ENCODE measurements around the gene NAA16.
"Not testable (repeated sequence)": the region's sequence is repeated elsewhere in the genome, so short reads cannot be mapped to it uniquely, and the experiment has no call there.

NAA16 gene

GRCh38 chr13:41356385-41356648 is 45.2 kb downstream of the NAA16 start:
- not testable (repeated sequence) for DNase-seq (ENCODE audit: low read depth)

DNA sequence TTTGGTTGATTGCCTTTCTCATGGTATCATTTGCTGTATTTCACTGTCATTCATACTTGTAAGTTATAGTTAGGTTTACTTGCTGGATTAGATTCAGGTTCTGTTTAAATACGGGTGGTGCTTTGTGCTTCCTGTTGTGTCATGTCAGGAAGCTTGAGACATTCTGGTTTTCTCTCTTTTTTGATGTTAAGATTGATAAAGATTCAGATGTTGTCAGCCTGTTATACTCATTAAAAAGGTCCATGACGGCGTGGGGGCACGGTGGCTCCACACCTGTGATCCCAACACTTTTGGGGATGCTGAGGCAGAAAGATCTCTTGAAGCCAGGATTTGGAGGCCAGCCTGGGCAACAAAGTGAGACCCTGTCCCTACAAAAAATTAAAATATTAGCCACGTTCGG is 45.7 kb downstream of the NAA16 start:
- DNase-seq (ENCODE audit: low read depth): no peak

DNA sequence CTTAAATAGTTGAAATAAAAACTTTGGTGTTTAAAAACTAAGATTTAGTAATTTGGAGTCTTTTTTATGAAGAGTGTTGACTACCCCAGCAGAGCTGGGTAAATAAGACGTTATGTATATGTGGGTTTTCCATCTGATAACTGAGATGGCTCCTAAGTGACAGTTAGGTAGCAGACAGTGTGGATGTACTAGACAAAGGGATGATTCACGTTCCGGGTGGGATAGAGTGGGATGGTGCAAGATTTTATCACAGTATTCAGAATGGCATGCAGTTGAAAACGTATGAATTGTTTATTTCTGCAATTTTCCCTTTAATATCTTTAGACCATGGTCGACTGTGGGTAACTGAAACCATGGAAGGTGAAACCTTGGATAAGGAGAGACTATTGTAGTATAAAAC is 50.4 kb downstream of the NAA16 start:
- no peak for DNase-seq (ENCODE audit: low read depth)

DNA sequence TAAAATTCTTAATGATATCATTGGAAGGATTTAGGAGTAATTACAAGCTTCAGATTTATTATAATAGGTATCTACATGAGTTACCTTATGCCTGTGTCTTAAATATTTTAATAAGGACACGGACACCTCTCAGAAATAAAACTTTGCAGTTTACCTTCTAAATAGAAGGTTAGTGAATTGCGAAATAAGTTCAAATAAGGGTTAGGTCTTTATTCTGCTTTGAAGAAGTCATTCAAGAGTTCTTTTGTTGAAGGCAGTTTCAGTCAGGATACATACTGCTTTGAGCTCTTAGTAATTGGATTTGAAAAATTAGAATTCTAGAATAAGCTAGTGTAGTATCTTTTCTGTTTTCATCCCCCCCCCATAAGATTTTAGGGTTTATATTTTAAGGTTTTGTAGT is 53.0 kb downstream of the NAA16 start:
- DNase-seq (ENCODE audit: low read depth): no peak

DNA sequence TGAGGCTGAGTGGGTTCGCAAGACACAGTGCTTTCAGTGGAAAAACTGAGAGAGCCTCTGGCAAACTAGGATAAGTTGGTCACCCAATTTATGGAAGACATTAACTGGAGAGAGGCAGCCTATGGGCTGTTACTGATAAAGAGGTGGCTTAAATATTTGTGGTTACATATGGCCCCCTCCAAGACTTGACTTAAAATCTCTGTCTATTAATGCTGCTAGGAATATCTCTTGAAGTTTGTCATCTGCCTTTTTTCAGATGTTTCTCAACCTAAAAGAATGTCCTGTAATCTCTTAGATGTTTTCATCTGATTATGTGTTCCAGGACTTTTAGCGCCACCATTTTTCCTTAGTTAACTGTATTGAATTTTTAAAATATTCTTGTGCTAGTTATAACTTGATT is 54.6 kb downstream of the NAA16 start:
- no peak for DNase-seq (ENCODE audit: low read depth)

- no peak for DNase-seq (ENCODE audit: low read depth)
These were observed 59.7 kb downstream of the NAA16 start for GRCh38 chr13:41370736-41371135.

- DNase-seq (ENCODE audit: low read depth): no peak
These were observed 66.4 kb downstream of the NAA16 start for GRCh38 chr13:41377446-41377845.

GRCh38 chr13:41382431-41382830 is 71.4 kb downstream of the NAA16 start:
- DNase-seq (ENCODE audit: low read depth): no peak

GRCh38 chr13:41383386-41383785 is 72.3 kb downstream of the NAA16 start:
- DNase-seq (ENCODE audit: low read depth): no peak

- DNase-seq (ENCODE audit: low read depth): no peak
These were observed 73.9 kb downstream of the NAA16 start for GRCh38 chr13:41384749-41385503.

- DNase-seq (ENCODE audit: low read depth): no peak
These were observed 75.1 kb downstream of the NAA16 start for GRCh38 chr13:41386211-41386610.

- no peak for DNase-seq (ENCODE audit: low read depth)
These were observed 76.5 kb downstream of the NAA16 start for GRCh38 chr13:41387576-41387975.

DNA sequence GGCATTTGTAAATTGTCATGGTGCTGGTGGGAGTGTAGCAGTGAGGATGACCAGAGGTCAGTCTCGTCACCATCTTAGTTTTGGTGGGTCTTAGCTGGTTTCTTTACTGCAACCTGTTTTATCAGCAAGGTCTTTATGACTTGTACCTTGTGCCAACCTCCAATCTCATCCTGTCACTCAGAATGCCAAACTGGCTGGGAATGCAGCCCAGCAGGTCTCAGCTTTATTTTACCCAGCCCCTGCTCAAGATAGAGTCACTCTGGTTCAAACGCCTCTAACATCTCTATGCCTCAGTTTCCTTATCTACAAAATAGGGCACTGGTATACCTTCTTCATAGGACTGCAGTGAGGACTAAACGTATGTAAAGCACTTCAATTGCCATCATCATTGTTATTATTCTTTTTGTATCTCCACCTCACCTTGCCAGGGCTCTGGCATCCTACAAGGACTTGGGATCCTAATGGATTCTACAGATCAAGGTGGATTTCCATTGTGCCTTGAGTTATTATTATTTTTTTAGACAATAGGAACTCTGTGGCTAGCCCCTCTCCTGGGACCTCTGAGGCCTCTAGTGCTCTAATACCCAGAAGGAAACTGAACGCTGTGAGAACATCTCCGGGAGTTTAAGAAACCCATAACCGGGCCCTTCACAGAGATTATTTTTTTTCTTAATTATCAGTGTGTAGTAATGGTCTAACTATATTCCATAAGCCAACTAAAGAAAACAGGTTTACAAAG is 77.2 kb downstream of the NAA16 start:
- DNase-seq (ENCODE audit: low read depth): no peak

GRCh38 chr13:41389580-41389979 is 78.5 kb downstream of the NAA16 start:
- DNase-seq (ENCODE audit: low read depth): no peak

- no peak for DNase-seq (ENCODE audit: low read depth)
These were observed 83.1 kb downstream of the NAA16 start for GRCh38 chr13:41394166-41394565.

GRCh38 chr13:41398494-41399170 is 87.6 kb downstream of the NAA16 start:
- DNase-seq (ENCODE audit: low read depth): no peak

- no peak for DNase-seq (ENCODE audit: low read depth)
These were observed 90.3 kb downstream of the NAA16 start for GRCh38 chr13:41401366-41401765.

DNA sequence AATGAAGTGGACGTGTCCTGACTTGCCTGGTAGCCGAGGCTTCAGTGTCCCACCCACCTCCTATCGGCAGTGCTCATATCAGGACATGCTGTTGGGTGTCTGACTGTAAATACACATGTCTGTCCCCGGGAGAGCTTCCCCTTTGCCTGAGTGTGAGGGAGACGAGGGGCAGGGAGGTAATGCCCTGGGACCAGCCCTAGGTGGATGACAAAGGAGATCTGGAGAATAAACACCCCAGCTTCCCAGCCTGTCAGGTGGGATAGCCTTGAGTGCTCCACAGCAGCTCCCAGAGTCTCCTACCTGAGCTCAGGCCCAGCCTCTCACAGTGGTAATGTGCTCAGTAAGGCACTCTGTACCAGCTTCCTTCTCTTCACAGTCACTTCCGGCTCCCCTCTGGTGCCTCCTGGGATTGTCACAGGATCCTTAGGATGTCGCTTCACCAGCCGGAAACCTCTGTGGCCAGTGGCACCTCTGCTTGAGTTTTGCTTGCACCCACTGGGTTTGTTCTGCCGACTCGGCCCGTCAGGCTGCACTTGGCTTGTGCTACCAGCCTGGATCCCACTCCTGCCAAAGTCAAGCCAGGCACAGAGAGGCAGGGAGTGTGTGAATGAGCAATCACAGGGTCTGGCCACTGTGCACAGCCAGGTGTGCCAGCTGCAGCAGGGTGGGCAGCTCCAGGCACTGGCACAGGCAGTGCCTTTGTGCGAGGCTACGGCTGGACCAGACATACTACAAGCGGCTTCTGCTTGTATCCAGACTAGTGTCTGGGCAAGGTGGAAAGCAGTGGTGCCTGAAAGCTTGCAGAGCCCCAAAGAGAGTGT is 91.8 kb downstream of the NAA16 start:
- DNase-seq (ENCODE audit: low read depth): no peak

DNA sequence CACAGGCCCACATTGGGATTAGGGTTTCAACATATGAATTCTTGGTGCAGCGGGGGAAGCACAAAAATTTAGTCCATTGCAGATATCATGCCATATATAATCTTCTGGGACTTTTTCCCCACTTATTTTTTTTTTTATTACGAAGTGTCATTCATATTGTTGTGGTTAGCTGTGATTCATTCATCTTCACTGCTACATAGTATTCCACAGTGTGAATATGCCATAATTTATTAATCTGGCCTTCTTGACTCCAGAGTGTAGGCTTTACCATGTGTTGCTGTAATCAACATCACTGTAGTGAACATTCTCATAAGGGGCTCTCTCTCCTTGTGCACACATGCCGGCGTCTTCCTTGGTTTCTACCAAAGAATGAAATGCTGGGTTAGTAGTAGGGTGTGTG is 92.9 kb downstream of the NAA16 start:
- no peak for DNase-seq (ENCODE audit: low read depth)

DNA sequence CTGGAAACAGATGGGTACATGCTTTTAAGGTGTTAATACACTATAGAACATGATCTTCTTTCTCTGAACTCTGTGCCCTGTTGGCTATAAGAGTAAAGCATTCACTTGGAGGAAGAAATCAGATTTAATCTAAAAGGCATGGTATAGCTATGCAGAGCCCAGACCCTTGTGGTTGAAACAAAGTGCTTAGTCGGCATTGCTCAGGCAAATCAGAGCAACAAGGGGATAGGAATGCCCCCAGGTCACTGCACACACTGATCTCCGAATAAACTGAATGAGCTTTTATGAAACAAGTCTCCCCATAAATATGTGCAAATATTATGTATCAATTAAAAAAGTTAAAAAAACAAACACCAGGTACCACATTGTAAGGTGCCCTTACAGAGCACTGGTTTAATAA is 94.3 kb downstream of the NAA16 start:
- no peak for DNase-seq (ENCODE audit: low read depth)

GRCh38 chr13:41407380-41407779 is 96.3 kb downstream of the NAA16 start:
- DNase-seq (ENCODE audit: low read depth): no peak

DNA sequence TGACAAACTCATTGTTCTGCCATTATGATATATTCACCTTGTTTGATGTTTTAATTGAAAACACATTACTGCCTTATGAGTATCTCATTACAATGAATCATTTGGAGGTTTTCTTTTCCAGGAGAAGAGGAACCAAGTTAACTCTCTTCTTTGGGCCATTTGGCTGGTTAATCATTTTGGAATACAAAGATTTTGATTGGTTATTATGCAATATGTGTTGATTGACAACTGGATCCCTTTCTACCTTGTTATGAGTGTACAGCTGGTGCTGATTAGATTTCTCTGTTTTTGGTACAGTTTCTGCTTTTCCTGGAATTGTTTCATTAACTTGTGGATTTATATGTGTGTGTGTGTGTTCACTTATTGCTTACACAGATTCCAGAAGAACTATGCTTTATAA is 97.1 kb downstream of the NAA16 start:
- DNase-seq (ENCODE audit: low read depth): no peak

DNA sequence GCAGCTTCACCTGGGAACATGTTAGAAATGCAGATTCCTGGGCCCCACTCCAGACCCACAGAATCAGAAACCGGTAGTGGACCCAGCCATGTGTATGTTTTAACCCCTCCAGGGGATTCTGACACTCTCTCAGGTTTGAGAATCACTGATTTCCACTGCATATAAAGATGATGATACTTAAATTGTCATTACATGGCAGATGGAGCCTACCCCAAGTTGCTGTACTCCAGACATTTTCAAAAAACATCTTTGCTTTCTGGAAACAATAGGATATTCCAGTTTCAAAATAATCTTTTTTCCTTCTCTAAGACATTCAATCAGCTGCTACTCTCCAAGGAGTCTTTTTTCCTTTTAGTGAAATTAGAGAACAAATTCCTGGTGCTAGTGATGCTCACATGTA is 97.7 kb downstream of the NAA16 start:
- DNase-seq (ENCODE audit: low read depth): no peak

Data from CMK (cell line).